Activated gamma-delta T cell treated with Interleukin-2 at 50 U/mL for 16 hours (primary cell): ENCODE results near the gene LRRC1.
"Not testable (repeated sequence)": the region's sequence is repeated elsewhere in the genome, so short reads cannot be mapped to it uniquely, and the experiment has no call there.

Source experiments
- DNase-seq: peaks from one replicate; pipeline ENCODE4 v3.0.0-alpha.2; 2020

The LRRC1 gene

DNA sequence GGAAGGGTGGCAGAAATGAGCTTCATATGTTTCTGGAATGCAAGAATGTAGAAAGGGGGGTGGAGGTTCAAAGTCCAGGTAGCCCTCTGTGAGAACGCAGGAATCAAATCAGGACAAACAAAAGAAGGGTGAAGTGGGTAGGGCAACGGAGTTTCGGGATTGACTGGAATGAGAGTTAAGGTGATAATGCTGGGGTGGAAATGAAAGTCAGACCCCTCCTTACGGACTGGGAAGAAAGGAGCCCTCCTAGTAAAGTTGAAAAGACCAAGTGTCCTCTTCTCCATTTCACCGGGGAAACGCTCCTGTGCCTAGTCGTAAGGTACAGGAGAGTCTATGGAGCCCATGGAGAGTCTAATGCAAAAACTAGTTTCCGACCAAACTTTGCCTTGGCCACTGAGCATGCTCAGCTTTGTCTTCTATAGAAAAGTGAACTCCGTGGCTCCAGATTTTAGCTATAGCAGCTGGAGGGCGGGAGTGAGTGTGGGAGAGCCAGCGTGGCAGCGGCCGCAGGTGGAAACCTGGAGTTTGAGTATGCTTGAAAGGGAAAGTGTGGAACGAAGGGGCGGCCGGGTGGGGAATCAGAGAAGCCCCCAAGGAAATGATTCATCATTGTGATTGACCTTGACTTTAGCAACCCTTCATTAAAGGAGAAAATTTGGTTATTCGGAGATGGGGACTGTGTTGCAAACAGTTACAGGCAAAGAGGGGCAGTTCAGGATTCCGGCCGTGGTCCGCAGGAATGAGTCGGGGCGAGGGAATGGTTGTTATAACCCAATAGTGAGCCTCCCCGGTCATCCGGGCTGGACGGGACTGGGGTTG is 1.3 kb upstream of the LRRC1 start:
- DNase-seq = no peak

DNA sequence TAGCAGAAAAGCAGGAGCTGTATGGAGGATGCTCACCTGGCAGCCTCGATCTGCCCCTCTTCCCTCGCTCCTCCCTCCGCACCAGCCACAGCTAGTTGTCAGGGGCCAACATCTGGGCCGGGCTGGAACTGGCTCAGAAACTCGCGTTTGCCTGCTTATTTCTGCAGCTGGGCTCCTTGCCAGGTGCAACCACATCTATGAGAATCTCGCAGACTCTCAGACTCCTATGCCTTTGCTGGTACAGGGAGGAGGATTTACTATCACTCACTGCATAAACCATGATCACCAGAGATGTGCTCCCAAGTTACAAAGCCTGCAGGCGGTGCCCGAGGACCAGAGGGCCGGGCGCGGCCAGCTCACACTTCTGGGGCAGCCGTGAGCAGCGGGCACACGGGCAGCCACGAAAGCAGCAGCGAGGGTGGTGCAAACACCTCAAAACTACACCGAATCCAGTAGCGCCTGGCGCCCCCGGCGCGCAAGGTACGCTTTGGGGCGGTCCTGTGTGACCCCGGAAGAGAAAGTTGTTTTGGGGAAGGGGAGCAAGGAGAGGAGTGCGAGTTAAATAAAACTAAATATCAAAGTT is 577 bp upstream of the LRRC1 start:
- peak; percentile 41 for DNase-seq

- no peak for DNase-seq
Observed at GRCh38 chr6:53795340-53795701, 516 bp downstream of the LRRC1 start.

DNA sequence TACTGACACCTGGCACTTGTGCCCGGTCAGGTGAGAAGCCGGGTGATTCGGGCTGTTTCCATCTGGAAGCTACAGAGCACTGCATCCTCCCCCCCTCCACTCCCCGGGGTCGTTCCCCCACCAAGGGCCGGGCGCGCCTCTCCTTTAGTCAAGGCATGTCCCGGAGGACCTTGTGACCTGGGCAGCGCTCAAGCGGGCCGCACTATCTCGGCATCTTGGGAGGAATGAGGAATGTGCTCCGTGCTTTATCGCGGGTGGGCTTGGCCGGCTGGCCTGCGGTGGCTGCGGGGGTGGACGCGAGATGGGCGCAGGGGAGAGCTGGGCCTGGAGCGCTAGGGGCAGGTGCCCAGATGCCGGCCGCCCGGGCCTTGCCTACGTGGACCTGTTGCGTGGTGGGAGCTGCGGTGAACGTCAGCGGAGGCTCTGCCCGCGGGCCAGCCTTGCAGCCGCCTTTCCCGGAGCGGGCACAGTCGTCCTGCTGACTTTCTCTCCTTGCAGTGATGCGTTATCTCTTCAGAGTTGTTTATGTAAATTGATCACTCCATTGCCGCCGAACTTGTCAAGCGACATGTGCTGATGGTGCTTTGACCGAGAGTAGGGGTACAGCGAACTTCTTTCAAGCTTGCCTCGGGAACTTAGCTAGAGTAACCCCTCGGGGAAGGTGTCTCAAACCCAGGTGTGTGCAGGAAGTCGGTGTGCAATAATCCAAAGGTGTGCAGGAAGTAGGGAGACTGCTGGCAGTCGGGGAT is 1.1 kb downstream of the LRRC1 start:
- DNase-seq = no peak

DNA sequence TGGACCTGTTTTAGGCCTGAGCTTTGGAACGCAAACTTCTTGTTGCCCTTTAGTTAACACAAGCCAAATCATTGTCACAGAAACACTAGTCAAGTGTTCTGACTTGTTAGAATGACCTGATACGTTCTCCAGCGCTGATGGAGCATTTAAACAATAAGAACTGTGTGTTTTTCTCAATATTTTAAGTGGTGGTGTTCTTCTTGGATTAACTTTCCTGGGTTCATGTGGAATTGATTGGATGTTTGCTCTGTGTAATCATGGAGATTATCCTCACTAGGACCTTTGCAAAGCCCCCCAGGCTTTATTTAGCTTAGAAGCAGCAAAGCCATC is 1.6 kb downstream of the LRRC1 start:
- no peak for DNase-seq

DNA sequence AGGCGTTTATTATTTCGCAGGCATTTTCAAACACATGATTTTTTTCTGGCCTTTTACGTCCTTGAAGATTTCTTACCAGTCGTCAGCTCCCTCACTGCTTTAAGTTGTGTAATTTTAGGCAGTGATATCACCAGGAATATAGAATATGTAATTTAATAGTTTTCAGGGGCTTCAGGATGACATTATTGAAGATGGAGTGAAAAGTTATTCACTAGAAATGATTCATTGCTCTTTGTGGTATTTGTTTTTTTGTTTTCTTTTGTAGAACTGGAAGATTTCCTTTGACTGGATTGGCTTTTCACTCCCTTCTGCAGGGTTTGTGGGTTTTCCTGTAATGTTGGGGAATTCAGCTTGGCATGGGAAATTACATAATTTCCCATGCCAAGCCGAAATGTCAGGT is 2.0 kb downstream of the LRRC1 start:
- no peak for DNase-seq

- DNase-seq = no peak
Observed at GRCh38 chr6:53797304-53797703, 2.5 kb downstream of the LRRC1 start.

DNA sequence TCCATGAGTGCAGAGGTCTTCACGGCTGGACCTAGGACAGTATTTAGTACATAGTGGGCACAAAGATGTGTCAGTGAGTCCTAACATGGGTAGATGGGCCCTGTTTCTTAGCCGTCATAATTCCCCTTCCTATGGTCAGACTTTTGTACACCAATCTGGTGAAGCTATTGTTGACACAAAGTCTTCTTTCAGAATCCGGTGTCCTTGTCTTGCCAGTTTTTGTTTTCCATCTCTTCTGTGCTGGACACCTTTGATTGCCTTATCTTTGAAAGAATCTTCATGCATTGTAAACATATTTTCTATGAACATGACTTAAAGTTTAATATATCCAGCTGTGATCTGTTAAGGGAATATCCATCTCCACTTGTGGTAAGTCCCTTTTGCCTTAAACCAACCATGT is 4.5 kb downstream of the LRRC1 start:
- DNase-seq = no peak

- DNase-seq = no peak
Observed at GRCh38 chr6:53801022-53801421, 6.2 kb downstream of the LRRC1 start.

DNA sequence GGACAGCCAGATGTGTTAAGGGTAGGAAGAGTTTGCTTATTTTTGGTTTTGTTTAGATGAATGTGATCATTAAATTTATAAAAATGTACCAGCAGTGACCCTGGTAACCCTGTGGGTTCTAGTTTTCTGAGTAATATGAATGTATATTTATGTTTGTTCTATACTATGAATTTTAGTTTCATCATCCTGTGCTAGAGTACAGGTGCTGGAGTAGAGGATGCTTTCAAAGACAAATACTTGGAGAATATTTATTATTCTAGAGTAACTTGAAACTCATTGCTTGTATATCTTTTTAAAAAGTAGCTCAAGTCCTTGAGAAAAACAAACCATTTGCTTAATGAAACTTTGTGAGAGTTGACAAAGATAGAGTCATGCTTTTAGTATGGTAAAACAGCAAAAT is 7.8 kb downstream of the LRRC1 start:
- DNase-seq = no peak

DNA sequence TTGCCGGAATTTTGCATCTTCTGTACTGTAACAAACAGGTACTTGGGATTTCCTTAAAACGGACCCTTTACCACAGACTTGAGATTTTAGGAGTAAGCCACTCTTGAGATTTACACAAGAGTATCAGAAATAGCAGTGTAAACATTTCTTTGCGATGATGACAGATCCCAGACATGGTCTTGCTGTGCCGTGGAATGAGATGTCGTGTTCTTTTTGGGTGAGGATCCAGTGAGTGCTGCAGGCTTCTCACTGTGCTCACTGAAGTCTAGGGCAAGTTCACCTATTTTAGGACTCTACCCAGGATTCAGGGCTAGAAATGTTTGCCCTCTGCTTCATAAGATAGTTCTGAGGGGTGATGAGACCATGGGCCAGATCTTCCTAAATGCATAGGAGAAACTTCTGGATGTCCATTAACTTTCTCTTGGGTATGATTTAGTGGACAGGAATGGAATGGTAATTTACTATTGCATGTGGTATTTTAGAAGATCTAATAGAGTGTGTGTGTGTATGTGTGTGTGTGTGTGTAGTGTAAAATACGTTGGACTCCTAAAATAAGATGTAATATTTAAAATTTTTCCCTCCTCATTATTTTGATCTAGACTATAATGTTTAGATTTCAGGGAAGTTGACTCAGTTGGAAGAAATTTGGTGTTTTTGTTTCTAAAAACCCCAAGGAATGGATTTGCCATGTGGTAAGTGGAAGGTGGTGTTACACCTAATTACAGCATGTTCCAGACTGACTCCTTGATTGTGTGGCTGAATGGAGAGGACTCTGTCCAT is 8.5 kb downstream of the LRRC1 start:
- DNase-seq = no peak

DNA sequence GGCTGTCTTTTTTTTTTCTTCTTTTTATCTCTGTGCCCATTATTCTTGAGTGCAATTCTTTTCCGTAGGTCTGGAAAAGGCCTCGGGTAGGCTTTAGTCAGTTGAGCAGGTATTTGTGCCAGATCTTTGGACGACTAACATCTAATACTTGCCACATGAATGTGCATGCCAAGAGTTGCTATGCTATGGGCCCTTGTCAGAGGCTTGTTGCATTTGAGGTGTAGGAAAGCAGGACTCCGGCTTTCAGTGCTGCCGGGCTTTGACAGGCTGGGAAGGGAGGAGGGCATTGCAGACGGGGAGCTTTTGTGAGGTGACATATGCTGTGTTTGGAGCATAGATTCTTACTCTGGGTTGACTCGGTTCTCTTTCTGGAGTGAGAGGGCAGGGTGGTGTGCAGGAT is 10.2 kb downstream of the LRRC1 start:
- no peak for DNase-seq

GRCh38 chr6:53805725-53806124 is 10.9 kb downstream of the LRRC1 start:
- no peak for DNase-seq

GRCh38 chr6:53807606-53808005 is 12.8 kb downstream of the LRRC1 start:
- DNase-seq = not testable (repeated sequence)

DNA sequence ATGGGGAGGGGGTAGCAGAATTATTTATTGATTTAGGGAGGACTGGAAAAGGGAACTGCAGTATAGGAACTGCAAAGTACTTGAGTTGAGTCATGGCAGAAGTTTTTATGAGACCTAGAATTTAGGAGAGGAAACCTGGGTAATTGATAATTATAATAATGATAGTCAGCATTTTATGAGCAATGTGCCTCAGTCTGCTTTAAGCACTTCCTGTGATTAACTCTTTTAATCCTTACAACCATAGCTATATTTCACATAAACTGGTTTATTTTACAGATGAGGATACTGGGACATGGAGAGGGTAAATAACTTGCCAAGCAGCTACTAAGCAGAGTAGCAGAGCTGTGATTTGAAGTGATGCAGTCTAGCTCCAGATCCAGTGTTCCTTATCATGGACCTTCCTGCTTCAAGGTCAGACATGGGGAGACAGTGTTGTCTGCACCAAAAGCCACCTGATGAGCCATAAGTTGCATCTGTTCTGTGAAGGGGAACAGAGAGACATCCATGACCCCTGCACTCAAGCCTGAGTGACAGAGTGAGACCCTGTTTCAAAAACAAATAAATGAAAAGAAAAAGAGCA is 13.6 kb downstream of the LRRC1 start:
- no peak for DNase-seq

DNA sequence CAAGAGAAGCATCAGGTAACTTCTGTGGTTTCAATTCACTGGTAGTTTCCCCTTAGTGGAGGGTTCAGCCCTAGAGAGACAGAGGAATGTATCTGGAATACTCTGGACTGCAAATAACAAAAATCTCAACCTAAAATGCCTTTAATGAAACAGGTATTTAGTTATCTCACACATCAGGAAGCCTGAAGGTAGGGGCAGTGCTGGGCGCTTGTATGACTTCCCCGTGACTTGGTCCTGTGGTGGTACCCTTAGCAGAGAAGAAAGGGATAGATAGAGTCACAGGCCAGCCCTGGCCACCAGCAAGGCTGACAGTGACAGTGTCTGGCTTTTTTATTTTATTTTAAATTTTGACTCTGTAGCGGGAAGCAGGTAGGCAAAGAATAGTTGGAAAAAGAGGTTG is 14.9 kb downstream of the LRRC1 start:
- no peak for DNase-seq

- no peak for DNase-seq
Observed at GRCh38 chr6:53811082-53811481, 16.3 kb downstream of the LRRC1 start.

DNA sequence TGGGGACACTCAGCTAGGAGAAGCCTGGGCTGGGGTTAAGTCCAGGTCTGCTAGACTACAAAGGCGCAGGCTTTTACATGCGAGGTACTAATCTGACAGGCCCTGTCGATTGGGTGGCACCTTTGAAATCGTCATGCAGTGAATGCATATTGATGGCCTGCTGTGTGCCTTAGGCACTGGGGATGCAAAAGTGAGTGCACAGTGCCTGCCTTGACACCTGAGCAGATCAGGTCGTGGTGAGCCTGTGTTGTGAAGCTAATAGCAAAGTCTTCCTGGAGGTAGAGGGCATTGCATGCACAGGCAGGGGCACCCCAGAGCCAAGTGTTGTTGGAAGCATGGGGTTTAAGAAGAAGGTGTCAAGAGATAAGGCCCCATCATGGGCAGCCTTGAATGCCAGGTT is 16.9 kb downstream of the LRRC1 start:
- no peak for DNase-seq

GRCh38 chr6:53813096-53813495 is 18.3 kb downstream of the LRRC1 start:
- DNase-seq = no peak

GRCh38 chr6:53813801-53814200 is 19.0 kb downstream of the LRRC1 start:
- no peak for DNase-seq

GRCh38 chr6:53814353-53814752 is 19.5 kb downstream of the LRRC1 start:
- no peak for DNase-seq

GRCh38 chr6:53815381-53816119 is 20.7 kb downstream of the LRRC1 start:
- no peak for DNase-seq
